Effector memory CD4-positive, alpha-beta T cell (primary cell): ENCODE results near the gene VEZF1.

ENCODE experiments used
- DNase-seq, 3 donors: peaks; one replicate each; pipeline ENCODE4 v3.0.0-alpha.2; 2020
- H3K27ac ChIP-seq: 2 replicates; pipeline ENCODE4 v1.7.0; 2013; ENCODE audit warnings: mild to moderate bottlenecking, low read length, moderate library complexity; ENCODE audit not compliant: insufficient read depth, poor library complexity, severe bottlenecking
- H3K27me3 ChIP-seq: replicated peaks from 2 replicates; pipeline ENCODE4 v1.7.0; 2013; ENCODE audit warnings: mild to moderate bottlenecking, low read length; ENCODE audit not compliant: insufficient read depth, control insufficient read depth, poor library complexity, severe bottlenecking
- H3K36me3 ChIP-seq: 2 replicates; pipeline ENCODE4 v1.7.0; 2013; ENCODE audit warnings: mild to moderate bottlenecking, low read length, moderate library complexity; ENCODE audit not compliant: control insufficient read depth, insufficient read depth
- H3K4me1 ChIP-seq: 2 replicates; pipeline ENCODE4 v1.7.0; 2013; ENCODE audit warnings: low read length, mild to moderate bottlenecking; ENCODE audit not compliant: control insufficient read depth, insufficient read depth, poor library complexity, severe bottlenecking
- H3K4me3 ChIP-seq: 2 replicates; pipeline ENCODE4 v1.7.0; 2013; ENCODE audit warnings: low read length, low read depth, mild to moderate bottlenecking; ENCODE audit not compliant: insufficient read depth, poor library complexity, severe bottlenecking
- H3K9me3 ChIP-seq: 2 replicates; pipeline ENCODE4 v1.7.0; 2013; ENCODE audit warnings: mild to moderate bottlenecking, low read length, moderate library complexity; ENCODE audit not compliant: control insufficient read depth
- total RNA-seq, 3 donors: gene quantifications; one replicate each; lab custom pipeline; 2026; lab: John Stamatoyannopoulos, UW

Gene VEZF1
- 50.5 to 72.6 (median 69.2) reads per million in 3 donors for total RNA-seq

- H3K36me3 ChIP-seq = no peaks in the 10 kb centered on the region
- H3K27ac ChIP-seq = peak within 1 kb of the TSS; percentile 83
- H3K9me3 ChIP-seq = no peaks in the 10 kb centered on the region
- peak within 1 kb of the TSS; percentile 81 for H3K4me3 ChIP-seq
- H3K4me1 ChIP-seq = peaks cover 16% of the 10 kb centered on the region
- no peaks in the 10 kb centered on the region for H3K27me3 ChIP-seq
- DNase-seq = peak; percentile 68 to 73 (median 71)
Measured at GRCh38 chr17:57987581-57988300, at the start of gene VEZF1. Gene VEZF1, minus strand, starts transcription at chr17:57988254. Its CDS starts 143 bp downstream, at chr17:57988111.

DNA sequence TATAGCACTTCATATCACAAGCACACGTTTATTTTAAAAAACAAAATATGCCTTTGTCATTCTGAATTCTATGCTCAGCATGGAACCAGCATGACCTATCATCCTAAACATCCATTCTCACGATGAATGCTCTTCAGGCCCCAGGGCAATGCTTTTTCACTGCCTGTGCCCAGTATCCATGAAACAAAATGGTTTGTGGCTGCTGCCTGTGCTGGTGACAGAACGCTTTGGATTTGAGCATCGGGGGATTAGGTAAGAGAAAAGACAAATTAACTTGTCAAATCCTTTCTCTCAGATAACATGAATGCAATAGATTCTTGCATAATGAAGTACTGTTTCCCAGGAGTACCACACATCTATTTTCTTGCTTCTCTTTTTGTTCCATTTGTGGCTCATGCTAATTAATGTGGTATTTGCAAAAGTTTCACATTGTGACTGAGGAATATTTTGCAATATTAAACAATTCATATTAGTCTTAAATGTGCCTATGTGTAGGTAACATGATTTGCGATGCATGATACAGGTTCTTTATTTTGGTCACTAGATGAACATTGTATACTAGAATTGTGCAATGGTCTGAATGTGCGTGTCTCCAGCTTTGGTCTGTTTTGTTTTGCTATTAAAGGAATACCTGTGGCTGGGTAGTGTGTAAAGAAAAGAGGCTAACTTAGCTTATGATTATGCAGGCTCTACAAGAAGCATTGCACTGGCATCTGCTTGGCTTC, 44.8 kb upstream of the VEZF1 start:
- Histone ChIP-seq H3K27me3 (no peaks in the 10 kb centered on the region), H3K4me1 (no peaks in the 10 kb centered on the region), H3K36me3 (no peaks in the 10 kb centered on the region), H3K4me3 (no peak overlapping the region), H3K9me3 (no peaks in the 10 kb centered on the region), H3K27ac (no peak overlapping the region)
- DNase-seq = no peak

GRCh38 chr17:58028578-58028977, 40.5 kb upstream of the VEZF1 start:
- Histone ChIP-seq H3K27ac (no peak overlapping the region), H3K9me3 (no peaks in the 10 kb centered on the region), H3K4me1 (no peaks in the 10 kb centered on the region), H3K4me3 (no peak overlapping the region), H3K27me3 (no peaks in the 10 kb centered on the region), H3K36me3 (no peaks in the 10 kb centered on the region)
- no peak for DNase-seq

GRCh38 chr17:58020401-58020800, 32.3 kb upstream of the VEZF1 start:
- no peak for DNase-seq
- Histone ChIP-seq H3K4me3 (no peak overlapping the region), H3K9me3 (no peaks in the 10 kb centered on the region), H3K36me3 (no peaks in the 10 kb centered on the region), H3K4me1 (no peaks in the 10 kb centered on the region), H3K27ac (no peak overlapping the region), H3K27me3 (no peaks in the 10 kb centered on the region)

- no peak for DNase-seq
- H3K27me3 ChIP-seq = no peaks in the 10 kb centered on the region
- H3K9me3 ChIP-seq = no peaks in the 10 kb centered on the region
- no peak overlapping the region for H3K27ac ChIP-seq
- H3K36me3 ChIP-seq = no peaks in the 10 kb centered on the region
- H3K4me3 ChIP-seq = no peak overlapping the region
- no peaks in the 10 kb centered on the region for H3K4me1 ChIP-seq
Measured at GRCh38 chr17:58019521-58019920, 31.5 kb upstream of the VEZF1 start.

DNA sequence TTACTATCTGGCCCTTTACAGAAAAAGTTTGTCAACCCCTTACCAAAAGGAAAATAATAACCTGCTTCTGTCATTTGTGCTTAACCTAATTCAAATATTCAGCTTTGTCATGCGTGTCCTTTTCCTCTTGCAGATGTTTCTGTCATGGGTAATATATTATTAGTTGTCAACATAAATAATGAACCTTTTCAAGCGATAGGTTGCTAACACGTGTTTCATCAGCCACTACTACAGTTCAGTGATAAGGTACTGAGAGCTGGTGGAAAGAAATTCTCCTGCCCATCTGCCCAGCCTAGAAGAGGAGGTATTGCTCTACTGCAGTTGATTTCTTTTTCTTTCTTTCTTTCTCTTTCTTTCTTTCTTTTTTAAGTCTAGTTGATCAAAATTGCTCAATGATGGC, 31.0 kb upstream of the VEZF1 start:
- Histone ChIP-seq H3K36me3 (no peaks in the 10 kb centered on the region), H3K27ac (no peak overlapping the region), H3K4me3 (no peak overlapping the region), H3K9me3 (no peaks in the 10 kb centered on the region), H3K27me3 (no peaks in the 10 kb centered on the region), H3K4me1 (no peaks in the 10 kb centered on the region)
- DNase-seq = no peak

DNA sequence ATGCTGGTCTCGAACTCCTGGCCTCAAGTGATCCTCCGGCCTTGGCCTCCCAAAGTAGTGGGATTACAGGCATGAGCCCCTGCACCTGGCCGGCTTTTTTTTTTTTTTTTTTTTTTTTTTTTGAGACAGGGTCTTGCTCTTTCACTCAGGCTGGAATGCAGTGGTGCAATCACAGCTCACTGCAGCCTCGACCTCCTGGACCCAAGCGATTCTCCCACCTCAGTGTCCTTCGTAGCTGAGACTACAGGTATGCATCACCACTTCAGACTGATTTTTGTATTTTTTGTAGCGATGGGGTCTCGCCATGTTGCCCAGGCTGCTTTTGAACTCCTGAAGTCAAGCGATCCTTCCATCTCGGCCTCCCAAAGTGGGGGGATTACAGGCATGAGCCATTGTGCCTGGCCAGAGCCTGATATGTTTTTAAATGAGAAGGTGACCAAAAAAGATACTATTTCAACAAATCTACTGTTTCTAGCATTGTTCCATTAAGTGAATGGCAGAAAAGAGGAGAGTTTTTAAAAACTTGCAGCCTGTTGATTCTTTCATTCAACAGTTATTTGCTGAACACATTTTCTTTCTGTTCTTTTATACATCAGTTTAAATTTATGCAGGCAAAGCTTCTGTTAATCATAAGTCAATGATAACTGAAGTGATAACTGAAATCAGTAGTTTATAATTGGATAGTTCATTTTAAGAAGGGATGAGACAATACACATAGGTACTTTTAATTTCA, 22.2 kb upstream of the VEZF1 start:
- Histone ChIP-seq H3K36me3 (peaks cover 7% of the 10 kb centered on the region), H3K27me3 (no peaks in the 10 kb centered on the region), H3K4me3 (no peak overlapping the region), H3K9me3 (no peaks in the 10 kb centered on the region), H3K4me1 (peaks cover 14% of the 10 kb centered on the region), H3K27ac (no peak overlapping the region)
- no peak for DNase-seq

DNA sequence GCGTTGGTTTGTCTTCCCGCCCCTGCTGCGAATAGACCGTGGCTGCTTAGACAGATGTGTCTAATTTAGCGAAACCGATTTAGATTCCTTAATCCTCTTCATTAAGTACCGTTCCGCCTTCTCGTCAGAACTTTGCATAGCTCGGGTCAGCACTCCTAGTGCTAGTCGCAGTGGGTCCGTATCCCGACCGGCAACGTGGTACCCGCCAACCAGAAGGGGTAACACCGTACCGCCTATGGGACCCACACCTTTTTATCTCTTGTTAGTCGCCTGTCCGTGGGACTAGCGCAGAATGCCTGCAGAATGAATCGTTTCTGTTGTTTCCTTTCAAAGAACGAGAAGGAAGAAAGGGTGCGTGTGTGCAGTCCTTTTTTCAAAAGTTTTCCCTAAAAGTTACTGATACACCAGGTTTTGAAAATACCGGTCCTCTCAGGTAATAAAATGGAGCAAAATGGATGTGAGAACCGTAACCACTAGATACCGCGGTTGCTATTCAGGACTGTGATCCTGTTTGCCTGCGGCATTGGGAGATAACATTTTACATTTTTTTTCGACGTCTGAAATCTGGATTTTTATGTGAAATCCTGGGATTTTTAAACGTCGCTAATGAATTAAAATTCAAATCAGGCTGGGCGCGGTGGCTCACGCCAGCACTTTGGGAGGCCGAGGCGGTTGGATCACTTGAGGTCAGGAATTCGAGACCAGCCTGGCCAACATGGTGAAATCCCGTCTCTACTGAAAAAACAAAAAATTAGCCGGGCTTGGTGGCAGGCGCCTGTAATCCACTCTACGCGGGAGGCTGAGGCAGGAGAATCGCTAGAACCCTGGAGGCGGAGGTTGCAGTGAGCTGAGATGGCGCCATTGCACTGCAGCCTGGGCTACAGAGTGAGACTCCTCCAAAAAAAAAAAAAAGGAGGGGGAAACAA, 20.0 kb upstream of the VEZF1 start:
- Histone ChIP-seq H3K9me3 (no peaks in the 10 kb centered on the region), H3K27me3 (no peaks in the 10 kb centered on the region), H3K4me1 (peaks cover 23% of the 10 kb centered on the region), H3K36me3 (peaks cover 29% of the 10 kb centered on the region), H3K27ac (peak overlapping the region; percentile 98), H3K4me3 (peak overlapping the region; percentile 99)
- DNase-seq = no peak

DNA sequence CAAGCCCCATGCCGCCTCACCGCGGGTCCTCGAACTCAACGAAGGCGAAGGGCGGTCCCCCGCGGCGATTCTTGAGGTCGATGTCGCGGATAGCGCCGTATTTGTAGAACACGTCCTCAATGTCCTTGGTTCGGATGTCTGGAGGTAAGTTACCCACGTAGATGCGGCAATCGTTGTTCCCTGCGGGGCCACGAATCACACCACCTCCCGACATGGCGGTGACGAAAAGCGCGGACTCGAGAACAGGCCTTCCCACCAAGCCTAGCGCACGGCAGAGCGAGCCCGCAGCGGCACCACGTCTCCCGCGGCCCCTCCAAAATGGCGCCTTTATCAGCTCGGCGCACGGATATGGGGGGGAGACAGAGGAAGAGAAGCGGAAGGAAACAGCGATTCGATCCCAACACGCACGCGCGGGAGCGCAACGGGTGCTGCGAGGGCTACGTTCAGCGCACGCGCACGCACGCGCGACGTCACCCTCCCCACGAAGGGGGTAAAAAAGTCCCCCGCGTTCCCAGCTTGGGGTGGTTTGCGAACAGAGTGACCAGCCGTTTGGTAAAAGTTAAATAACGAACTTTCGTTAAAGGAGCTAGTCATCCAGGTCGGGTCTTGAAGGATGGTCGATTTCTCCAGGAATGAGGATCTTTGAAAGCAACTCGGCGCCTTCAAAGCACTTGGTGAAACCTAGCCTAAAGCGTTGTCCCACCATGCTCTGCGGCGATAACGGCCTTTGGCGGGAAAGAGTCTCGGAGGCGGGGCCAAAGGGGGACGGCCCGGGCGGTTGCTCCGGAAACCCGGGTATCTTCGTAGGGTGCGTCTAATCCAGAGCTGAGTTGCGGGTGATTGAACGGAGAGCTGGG, 19.1 kb upstream of the VEZF1 start, which contains the start of gene SRSF1:
TSS of gene SRSF1 (minus strand) at position 323 of the 857 bp plus-strand sequence. CDS start at position 214, 109 bp downstream.
- H3K9me3 ChIP-seq = no peaks in the 10 kb centered on the region
- H3K36me3 ChIP-seq = peaks cover 37% of the 10 kb centered on the region
- peak within 1 kb of the TSS; percentile 99 for H3K4me3 ChIP-seq
- DNase-seq = peak; percentile 94 to 96 (median 95)
- no peaks in the 10 kb centered on the region for H3K27me3 ChIP-seq
- peak within 1 kb of the TSS; percentile 98 for H3K27ac ChIP-seq
- H3K4me1 ChIP-seq = peaks cover 23% of the 10 kb centered on the region
